ACC112 (cell line): Measurements from ENCODE around the gene STAT2.
A peak's percentile ranks its signal among the peaks of the same experiment; 100 is the strongest.

Experiments
- H2AFZ ChIP-seq: fragments of 200-600 bp; sonication (generic); one replicate; pipeline ENCODE4 v1.6.0; 2017; ENCODE audit warnings: antibody characterized with exemption, low read length; ENCODE audit not compliant: unreplicated experiment
- H3K27ac ChIP-seq: fragments of 200-600 bp; sonication (generic); 2 replicates; pipeline ENCODE4 v1.5.1; 2014; ENCODE audit warnings: low read depth, mild to moderate bottlenecking, antibody characterized with exemption, low read length, moderate library complexity
- H3K27me3 ChIP-seq: fragments of 200-600 bp; sonication (generic); 2 replicates; pipeline ENCODE4 v1.6.1; 2014; ENCODE audit warnings: mild to moderate bottlenecking, antibody characterized with exemption, low read length, moderate library complexity, mixed read lengths; ENCODE audit not compliant: insufficient read depth
- H3K36me3 ChIP-seq: fragments of 200-600 bp; sonication (generic); 2 replicates; pipeline ENCODE4 v1.6.1; 2016; ENCODE audit warnings: mild to moderate bottlenecking, antibody characterized with exemption, low read length, moderate library complexity, mixed read lengths; ENCODE audit not compliant: insufficient read depth
- H3K4me1 ChIP-seq: fragments of 200-600 bp; sonication (generic); one replicate; pipeline ENCODE4 v1.6.1; 2016; ENCODE audit warnings: low read length, mixed read lengths; ENCODE audit not compliant: insufficient read depth, unreplicated experiment, control insufficient read depth
- H3K4me3 ChIP-seq: fragments of 200-600 bp; sonication (generic); 2 replicates; pipeline ENCODE4 v1.5.1; 2014; ENCODE audit warnings: mild to moderate bottlenecking, low read depth, low read length
- H3K79me2 ChIP-seq: fragments of 200-600 bp; sonication (generic); one replicate; pipeline ENCODE4 v1.6.0; 2016; ENCODE audit warnings: low read length; ENCODE audit not compliant: control insufficient read depth, unreplicated experiment, insufficient read depth

The STAT2 gene

DNA sequence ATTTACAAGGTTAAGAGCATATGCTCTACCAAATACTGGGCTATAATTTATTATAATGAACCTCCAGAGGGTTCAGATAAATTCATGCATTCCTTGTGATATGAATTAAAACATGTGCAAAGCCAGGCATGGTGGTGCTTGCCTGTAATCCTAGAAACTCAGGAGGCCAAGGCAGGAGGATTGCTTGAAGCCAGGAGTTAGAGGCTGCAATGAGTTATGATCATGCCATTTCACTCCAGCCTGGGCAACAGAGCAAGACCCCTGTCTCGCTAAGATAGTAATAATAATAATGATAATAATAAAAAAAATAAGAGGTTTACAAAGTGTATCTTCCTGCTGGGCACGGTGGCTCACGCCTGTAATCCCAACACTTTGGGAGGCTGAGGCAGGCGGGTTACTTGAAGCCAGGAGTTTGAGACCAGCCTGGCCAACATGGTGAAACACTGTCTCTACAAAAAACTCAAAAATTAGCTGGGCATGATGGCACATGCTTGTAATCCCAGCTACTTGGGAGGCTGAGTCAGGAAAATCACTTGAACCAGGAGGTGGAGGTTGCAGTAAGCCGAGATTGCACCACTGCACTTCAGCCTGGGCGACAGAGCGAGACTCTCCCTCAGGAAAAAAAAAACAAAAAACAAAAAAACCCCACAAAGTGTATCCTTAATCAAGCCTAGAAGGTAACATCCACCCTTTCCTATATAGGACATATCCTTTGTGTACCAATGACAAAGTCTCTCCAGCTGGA, 52.5 kb downstream of the STAT2 start:
- Histone ChIP-seq H3K27me3 (no peaks in the 10 kb centered on the region), H3K36me3 (peaks cover 17% of the 10 kb centered on the region; the same call in 1 of the 2 replicates), H3K27ac (no peak overlapping the region), H3K4me1 (no peaks in the 10 kb centered on the region), H2AFZ (no peak overlapping the region), H3K4me3 (no peak overlapping the region), H3K79me2 (no peaks in the 10 kb centered on the region)

DNA sequence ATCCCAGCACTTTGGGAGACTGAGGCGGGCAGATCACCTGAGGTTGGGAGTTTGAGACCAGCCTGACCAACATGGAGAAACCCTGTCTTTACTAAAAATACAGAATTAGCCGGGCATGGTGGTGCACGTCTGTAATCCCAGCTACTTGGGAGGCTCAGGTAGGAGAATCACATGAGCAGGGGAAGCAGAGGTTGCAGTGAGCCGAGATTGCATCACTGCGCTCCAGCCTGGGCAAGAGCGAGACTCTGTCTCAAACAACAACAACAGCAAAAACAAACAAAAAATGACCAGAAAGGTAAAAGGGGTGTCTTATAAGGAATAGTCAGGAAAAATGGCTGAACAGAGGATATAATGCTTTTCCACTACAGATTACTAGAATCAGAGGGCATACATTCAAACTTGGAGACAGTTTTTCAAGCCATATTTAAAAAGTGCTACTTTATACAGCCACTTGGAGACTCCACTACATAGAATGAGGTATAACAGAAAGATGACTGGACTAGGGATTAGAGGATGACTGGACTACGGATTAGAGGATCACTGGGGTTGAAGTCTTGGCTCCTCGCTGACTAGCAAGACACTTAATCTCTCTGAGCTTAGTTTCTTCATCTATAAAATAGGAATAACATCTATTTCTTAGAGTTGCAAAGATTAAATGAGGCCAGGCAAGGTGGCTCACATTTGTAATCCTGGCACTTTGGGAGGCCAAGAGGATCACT, 54.9 kb downstream of the STAT2 start:
- Histone ChIP-seq H3K27me3 (no peaks in the 10 kb centered on the region), H3K27ac (no peak overlapping the region), H2AFZ (no peak overlapping the region), H3K36me3 (peaks cover 10% of the 10 kb centered on the region; the same call in 1 of the 2 replicates), H3K4me3 (no peak overlapping the region), H3K79me2 (peaks cover 3% of the 10 kb centered on the region), H3K4me1 (peaks cover 8% of the 10 kb centered on the region)

DNA sequence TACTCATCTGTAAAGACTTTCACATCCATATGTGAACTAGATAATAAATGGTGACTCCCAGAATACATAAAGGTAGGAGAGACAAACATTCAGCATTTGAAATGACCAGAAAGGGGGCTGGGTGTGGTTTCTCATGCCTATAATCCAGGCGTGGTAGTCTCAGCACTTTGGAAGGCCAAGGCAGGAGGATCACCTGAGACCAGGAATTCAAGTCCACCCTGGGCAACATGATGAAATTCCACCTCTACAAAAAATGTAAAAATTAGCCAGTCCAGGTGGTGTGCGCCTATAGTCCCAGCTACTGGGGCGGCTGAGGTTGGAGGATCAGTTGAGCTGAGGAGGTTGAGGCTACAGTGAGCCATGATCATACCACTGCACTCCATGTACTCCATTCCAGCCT, 55.6 kb downstream of the STAT2 start:
- H3K27ac ChIP-seq: no peak overlapping the region
- peaks cover 8% of the 10 kb centered on the region for H3K4me1 ChIP-seq
- H3K4me3 ChIP-seq: no peak overlapping the region
- peaks cover 6% of the 10 kb centered on the region; the same call in 1 of the 2 replicates for H3K36me3 ChIP-seq
- no peaks in the 10 kb centered on the region for H3K27me3 ChIP-seq
- no peak overlapping the region for H2AFZ ChIP-seq
- H3K79me2 ChIP-seq: peaks cover 8% of the 10 kb centered on the region

DNA sequence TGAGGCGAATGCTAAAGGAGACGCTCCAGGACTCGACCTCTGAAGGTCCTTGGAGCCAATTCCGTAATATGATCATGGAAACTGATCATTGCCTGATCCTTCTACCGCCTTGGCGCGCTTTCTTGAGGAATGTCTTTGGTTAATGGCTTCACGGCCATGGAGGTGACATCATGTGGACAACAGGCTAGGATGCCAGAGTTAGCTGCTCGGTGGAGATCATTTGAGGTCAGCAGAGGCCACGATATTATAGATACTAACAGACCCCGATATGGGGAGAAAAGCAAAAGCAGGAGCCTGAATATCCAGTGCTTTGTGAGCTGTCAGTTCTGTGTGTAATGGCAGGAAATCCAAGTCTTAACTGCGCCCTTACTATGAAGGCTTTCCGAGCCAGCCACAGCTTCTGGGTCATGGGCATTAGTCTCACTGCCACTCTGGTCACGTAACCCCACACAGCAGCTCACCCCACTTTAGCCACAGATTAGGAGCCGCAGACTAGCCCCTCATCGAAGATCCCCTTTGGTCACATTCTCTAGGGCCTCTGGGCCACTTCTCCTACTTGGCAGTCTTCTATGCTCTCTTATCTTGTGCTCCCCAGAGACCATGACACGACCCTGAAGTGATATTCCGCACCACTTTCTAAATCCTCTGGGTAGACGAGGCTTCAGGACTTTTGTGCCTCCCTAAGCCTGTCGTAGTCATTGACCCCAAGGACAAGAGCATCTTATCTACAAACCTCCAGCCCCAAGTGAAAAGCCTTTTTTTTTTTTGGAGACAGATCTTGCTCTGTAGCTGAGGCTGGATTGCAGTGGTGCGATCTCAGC, 59.1 kb downstream of the STAT2 start:
- Histone ChIP-seq H3K27ac (peak overlapping the region; percentile 76), H3K4me1 (peaks cover 20% of the 10 kb centered on the region), H3K4me3 (peak overlapping the region; percentile 90), H2AFZ (peak overlapping the region; percentile 85), H3K27me3 (no peaks in the 10 kb centered on the region), H3K79me2 (peaks cover 42% of the 10 kb centered on the region), H3K36me3 (peaks cover 6% of the 10 kb centered on the region; the same call in 1 of the 2 replicates)

DNA sequence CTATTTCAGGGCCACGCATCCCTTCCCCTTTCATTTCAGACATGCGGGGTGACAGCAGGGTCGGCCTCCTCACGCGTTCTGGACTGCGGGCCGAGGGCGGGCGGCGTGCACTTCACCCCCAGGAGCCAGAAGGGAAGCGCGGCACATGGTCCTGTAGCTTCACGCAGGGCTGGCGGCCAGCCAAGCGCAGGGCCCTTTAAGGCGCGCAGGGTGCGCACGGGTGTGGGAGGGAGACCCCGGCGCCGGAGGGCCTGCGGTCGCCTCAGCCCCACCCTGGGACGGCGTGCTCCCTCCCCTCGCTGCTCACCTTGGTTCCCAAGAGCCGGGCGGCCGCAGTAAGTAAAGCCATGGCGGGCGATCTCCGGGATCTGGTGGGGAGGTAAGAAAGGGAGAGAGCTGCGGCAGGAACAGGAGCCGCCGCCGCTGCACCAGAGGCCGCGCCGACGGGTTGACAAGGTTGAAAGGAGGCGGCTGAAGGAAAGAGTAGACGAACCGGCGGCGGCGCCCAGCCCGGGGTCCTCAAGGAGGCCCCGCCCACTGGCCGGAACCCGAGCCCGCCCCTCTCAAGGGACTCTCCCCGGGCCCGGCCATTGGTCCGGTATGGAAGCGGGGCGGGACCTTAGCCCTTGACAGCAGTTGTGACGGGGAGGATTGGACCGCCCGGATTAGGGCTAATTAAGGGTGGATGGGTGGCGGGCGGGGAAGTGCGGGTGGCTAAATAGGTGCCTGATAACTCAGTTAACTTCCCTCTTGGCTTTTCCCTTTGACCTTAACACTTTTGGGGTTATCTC, 59.9 kb downstream of the STAT2 start, which contains the start of gene CS:
Gene CS (minus strand): TSS at position 478 of the 791 bp plus-strand sequence. CDS start 129 bp downstream, at position 349.
- Histone ChIP-seq H2AFZ (peak within 1 kb of the TSS; percentile 85), H3K27me3 (no peaks in the 10 kb centered on the region), H3K4me3 (peak within 1 kb of the TSS; percentile 90), H3K79me2 (peaks cover 45% of the 10 kb centered on the region), H3K27ac (peak within 1 kb of the TSS; percentile 76), H3K4me1 (peaks cover 20% of the 10 kb centered on the region), H3K36me3 (peaks cover 6% of the 10 kb centered on the region; the same call in 1 of the 2 replicates)

DNA sequence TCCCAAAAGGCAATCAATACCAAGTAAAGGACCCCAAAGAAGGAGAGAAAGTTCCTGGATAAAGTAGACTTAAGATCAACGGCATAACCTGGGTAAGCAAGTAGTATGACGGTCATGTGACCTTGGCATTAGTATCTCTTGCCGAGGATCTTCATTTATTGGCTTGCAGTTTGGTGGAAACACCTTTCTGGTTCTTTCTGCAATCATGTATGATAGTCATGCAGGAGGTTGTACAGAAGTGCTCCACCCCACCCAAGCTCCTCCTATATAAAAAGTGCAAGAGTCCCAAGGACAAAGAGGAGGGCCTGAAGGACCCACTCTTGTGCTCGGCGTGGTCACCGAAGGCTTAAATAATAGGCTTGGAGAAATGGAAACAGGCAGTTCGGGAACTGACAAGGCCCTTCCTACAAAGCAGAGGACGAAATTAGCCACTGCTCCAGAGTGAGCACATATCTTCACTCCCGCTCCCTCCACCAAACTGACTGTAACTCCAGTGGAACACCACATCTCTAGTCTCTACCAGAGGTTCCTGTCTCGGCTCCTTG, 60.5 kb downstream of the STAT2 start:
- Histone ChIP-seq H2AFZ (peak overlapping the region; percentile 56), H3K36me3 (peaks cover 6% of the 10 kb centered on the region; the same call in 1 of the 2 replicates), H3K27me3 (no peaks in the 10 kb centered on the region), H3K4me1 (peaks cover 20% of the 10 kb centered on the region), H3K79me2 (peaks cover 50% of the 10 kb centered on the region), H3K27ac (peak overlapping the region; percentile 76), H3K4me3 (peak overlapping the region; percentile 90)

DNA sequence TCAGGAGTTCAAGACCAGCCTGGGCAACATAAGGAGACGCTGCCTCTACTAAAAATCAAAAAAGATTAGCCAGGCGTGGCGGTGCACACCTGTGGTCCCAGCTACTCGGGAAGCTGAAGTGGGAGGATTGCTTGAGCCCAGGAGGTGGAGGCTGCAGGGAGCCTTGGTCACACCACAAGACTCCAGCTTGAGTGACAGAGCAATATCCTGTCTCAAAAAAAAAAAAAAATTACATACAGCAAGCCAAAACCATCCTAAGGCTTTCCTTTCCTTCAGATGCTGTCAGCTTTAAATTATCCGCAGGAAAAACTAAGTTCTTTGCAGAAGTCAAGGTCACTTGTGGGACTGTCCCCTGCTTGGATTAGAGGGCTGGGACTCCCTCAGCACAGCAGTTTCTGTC, 61.1 kb downstream of the STAT2 start:
- peaks cover 6% of the 10 kb centered on the region; the same call in 1 of the 2 replicates for H3K36me3 ChIP-seq
- H3K4me3 ChIP-seq: peak overlapping the region; percentile 90
- H3K79me2 ChIP-seq: peaks cover 55% of the 10 kb centered on the region
- peaks cover 20% of the 10 kb centered on the region for H3K4me1 ChIP-seq
- H3K27ac ChIP-seq: no peak overlapping the region
- no peak overlapping the region for H2AFZ ChIP-seq
- H3K27me3 ChIP-seq: no peaks in the 10 kb centered on the region

DNA sequence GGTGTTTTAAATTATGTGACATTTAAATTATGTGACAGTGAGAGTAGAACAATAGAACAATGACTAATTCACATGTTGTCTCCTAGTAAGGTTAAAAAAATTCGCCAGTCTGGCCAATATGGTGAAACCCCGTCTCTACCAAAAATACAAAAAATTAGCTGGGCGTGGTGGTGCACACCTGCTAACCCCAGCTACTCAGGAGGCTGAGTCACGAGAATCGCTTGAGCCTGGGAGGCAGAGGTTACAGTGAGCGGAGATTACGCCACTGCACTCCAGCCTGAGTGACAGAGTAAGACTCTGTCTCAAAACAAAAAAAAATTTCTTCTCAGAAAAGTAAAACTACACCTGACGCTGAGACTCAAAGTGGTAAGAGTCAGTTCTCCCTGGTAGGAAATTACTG, 62.5 kb downstream of the STAT2 start:
- Histone ChIP-seq H3K36me3 (peaks cover 6% of the 10 kb centered on the region; the same call in 1 of the 2 replicates), H3K27me3 (no peaks in the 10 kb centered on the region), H3K27ac (no peak overlapping the region), H3K4me3 (no peak overlapping the region), H3K79me2 (peaks cover 65% of the 10 kb centered on the region), H2AFZ (no peak overlapping the region), H3K4me1 (peaks cover 20% of the 10 kb centered on the region)

DNA sequence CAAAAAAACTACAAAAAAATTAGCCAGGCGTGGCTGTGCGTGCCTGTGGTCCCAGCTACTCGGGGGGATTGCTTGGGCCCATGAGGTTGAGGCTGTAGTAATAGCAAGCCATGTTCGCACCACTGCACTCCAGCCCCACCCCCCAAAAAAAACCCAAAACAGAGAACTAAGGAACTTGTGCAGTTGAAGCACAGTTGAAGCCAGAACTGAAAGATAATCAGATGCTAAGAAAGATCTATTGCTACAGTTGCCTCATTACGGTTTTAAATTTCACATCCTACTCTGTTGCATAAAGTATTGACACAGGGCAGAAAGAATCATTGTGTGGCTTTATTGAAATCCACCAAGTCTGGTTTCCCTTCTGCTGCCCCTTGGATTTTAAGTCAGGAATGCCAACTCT, 63.6 kb downstream of the STAT2 start:
- no peak overlapping the region for H2AFZ ChIP-seq
- H3K27ac ChIP-seq: no peak overlapping the region
- no peaks in the 10 kb centered on the region for H3K27me3 ChIP-seq
- H3K36me3 ChIP-seq: peaks cover 7% of the 10 kb centered on the region
- H3K4me3 ChIP-seq: no peak overlapping the region
- H3K79me2 ChIP-seq: peaks cover 72% of the 10 kb centered on the region
- peaks cover 20% of the 10 kb centered on the region for H3K4me1 ChIP-seq
